Measurements from ENCODE around the gene KCNN4. TPM values are rescaled to one million over a fixed set of nuclear protein-coding genes. Genes with fewer than 3 reads are reported as not detected.

The KCNN4 gene
- total RNA-seq, 3 donors from 2014 or later, result 14.9 to 36.2 (median 36.1) TPM

- TF ChIP-seq, protein P1, sequence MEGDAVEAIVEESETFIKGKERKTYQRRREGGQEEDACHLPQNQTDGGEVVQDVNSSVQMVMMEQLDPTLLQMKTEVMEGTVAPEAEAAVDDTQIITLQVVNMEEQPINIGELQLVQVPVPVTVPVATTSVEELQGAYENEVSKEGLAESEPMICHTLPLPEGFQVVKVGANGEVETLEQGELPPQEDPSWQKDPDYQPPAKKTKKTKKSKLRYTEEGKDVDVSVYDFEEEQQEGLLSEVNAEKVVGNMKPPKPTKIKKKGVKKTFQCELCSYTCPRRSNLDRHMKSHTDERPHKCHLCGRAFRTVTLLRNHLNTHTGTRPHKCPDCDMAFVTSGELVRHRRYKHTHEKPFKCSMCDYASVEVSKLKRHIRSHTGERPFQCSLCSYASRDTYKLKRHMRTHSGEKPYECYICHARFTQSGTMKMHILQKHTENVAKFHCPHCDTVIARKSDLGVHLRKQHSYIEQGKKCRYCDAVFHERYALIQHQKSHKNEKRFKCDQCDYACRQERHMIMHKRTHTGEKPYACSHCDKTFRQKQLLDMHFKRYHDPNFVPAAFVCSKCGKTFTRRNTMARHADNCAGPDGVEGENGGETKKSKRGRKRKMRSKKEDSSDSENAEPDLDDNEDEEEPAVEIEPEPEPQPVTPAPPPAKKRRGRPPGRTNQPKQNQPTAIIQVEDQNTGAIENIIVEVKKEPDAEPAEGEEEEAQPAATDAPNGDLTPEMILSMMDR (IDR thresholded peaks at IDR 0.05), result no peak
- Histone ChIP-seq H3K4me3 (no peak overlapping the region), H3K4me1 (ENCODE audit: low read depth) (peaks cover 12% of the 10 kb centered on the region), H3K36me3 (ENCODE audit: low read depth) (peaks cover 7% of the 10 kb centered on the region), H3K9me3 (no peaks in the 10 kb centered on the region)
- intact Hi-C loops (cut with DNase I, micrococcal nuclease), result loop anchor here (5.0 kb wide), 1 partner anchor 34 kb away; the partner anchor contains the start of gene KCNN4 (in 2 of the 2)
- ATAC-seq, result no peak
- no peak for DNase-seq
Measured at GRCh38 chr19:43748205-43748594, 32.6 kb downstream of the KCNN4 start.

DNA sequence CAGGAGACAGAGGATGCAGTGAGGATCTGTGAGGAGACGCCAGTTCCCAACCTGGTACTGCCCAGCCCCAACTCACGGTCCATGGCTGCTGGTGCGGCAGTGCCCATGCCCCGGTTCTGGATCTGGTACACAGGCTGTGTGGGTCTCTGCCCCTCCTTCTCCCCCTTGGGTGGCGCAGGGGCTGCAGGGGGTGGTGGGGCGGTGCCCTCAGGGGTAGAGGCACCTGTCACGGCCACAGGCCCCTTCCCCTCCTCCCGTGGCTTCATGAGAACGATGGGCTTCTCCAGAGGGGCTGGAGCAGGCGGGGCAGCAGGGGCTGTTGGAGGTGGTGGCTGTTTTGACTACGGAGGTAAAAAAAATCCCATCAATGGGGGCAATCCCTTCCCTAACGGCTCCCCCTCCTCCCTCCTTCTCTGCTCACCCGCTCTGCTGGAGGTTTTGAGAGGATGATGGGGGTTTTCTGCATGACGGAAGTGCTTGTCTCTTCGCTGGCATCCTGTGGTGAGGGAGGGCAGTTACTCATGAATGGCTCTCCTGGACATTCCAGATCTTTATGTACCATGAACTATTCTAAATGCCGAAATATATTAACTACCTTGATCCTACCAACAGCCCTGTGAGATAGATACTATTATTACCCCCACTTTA is 33.1 kb downstream of the KCNN4 start:
- no peak for DNase-seq
- Histone ChIP-seq H3K9me3 (no peaks in the 10 kb centered on the region), H3K4me1 (ENCODE audit: low read depth) (peaks cover 10% of the 10 kb centered on the region), H3K36me3 (ENCODE audit: low read depth) (peaks cover 7% of the 10 kb centered on the region), H3K4me3 (no peak overlapping the region)
- no peak for ATAC-seq
- TF ChIP-seq, protein P1 (IDR thresholded peaks at IDR 0.05), result no peak
- intact Hi-C loops (cut with DNase I, micrococcal nuclease), result loop anchor here (5.0 kb wide), 1 partner anchor 35 kb away; the partner anchor contains the start of gene KCNN4 (in 2 of the 2)

DNA sequence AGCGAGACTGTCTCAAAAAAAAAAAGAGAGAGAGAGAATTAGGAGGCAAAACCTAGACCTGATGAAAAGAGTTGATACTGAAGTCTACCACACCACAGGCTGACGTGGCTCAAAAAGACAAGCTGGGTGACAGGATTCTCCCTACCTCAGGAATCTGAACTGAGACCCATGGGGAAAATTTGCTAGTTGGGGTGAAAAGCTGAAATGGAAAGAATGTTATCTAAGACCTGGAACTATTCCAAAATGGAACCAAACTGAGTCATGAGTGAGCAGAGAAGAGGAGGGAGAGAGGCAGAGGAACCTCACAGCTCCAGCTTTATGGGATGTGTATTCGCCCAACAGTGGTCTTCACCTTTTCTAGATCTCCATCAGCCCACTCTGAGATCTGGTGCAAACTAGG is 37.7 kb downstream of the KCNN4 start:
- H3K4me1 ChIP-seq (ENCODE audit: low read depth), result peaks cover 23% of the 10 kb centered on the region
- intact Hi-C loops (cut with DNase I, micrococcal nuclease), result no loop called here
- H3K9me3 ChIP-seq, result no peaks in the 10 kb centered on the region
- H3K4me3 ChIP-seq, result no peak overlapping the region
- DNase-seq (no peak), ATAC-seq (no peak)
- TF ChIP-seq, protein P1 (IDR thresholded peaks at IDR 0.05), result no peak
- peaks cover 5% of the 10 kb centered on the region for H3K36me3 ChIP-seq (ENCODE audit: low read depth)

- H3K9me3 ChIP-seq, result no peaks in the 10 kb centered on the region
Measured at GRCh38 chr19:43741075-43741825, 39.5 kb downstream of the KCNN4 start.

GRCh38 chr19:43739439-43740235 is 41.1 kb downstream of the KCNN4 start:
- intact Hi-C loops (cut with DNase I, micrococcal nuclease), result no loop called here
- DNase-seq (peak; percentile 85 to 90 (median 87)), ATAC-seq (peak; percentile 93)
- peaks cover 5% of the 10 kb centered on the region for H3K36me3 ChIP-seq (ENCODE audit: low read depth)
- no peaks in the 10 kb centered on the region for H3K9me3 ChIP-seq
- H3K4me3 ChIP-seq, result no peak overlapping the region
- H3K4me1 ChIP-seq (ENCODE audit: low read depth), result peaks cover 23% of the 10 kb centered on the region
- TF ChIP-seq, protein P1 (IDR thresholded peaks at IDR 0.05), result no peak

More at GRCh38 chr19:43741075-43741825, 39.5 kb downstream of the KCNN4 start:
- intact Hi-C loops (cut with DNase I, micrococcal nuclease), result no loop called here
- Histone ChIP-seq H3K4me3 (no peak overlapping the region), H3K4me1 (ENCODE audit: low read depth) (peaks cover 23% of the 10 kb centered on the region), H3K36me3 (ENCODE audit: low read depth) (peaks cover 5% of the 10 kb centered on the region)
- TF ChIP-seq, protein P1 (IDR thresholded peaks at IDR 0.05), result no peak
- DNase-seq, result no peak
- no peak for ATAC-seq
